ENCODE measurements around the gene HACE1. TPM values are rescaled to one million over a fixed set of nuclear protein-coding genes. Genes with fewer than 3 reads are reported as not detected.

Gene HACE1
- total and polyA plus RNA-seq, 2 donors from 2014 or later, result 6.2 to 12.3 TPM

DNA sequence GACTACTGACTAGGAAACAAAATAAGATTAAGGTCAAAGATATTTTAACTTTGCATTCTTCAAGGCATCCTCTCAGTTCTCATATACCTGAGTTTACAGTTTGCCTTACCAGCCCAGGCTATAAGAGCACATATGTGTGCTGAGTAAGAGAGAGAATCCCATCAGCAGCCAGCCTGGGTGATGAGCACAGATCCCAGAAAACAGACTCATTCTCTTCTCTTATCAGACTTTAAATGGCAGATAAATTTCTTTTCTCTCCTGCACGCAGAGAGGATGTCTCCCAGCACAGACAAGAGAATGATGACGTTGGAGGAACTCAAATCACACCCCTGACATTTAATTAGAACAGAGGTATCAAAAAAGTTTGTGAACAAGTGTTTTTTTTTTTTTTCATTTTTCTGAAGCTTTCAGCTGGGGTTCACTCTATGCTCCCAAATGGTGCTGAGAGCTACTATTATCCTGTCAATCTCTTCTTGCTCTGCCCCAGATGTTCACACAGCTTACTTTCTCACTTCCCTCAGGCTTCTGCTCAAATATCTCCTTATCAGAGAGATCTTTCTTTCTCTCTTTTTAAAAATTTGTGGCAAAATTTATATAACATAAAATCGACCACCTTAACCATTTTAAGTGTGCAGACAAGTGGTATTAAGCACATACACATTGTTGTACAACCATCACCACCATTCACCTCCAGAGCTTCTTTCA, 22.4 kb upstream of the HACE1 start:
- H3K36me3 ChIP-seq (ENCODE audit: control insufficient read depth in 2 of 3, insufficient read depth in 3 of 3, low read length in 3 of 3), result no peaks in the 10 kb centered on the region
- no peak overlapping the region for H3K27ac ChIP-seq (ENCODE audit: low read depth in 2 of 2, low read length in 2 of 2)
- DNase-seq, result no peak
- H3K9me3 ChIP-seq (ENCODE audit: control insufficient read depth in 2 of 3, insufficient read depth in 1 of 3, low read length in 3 of 3), result no peaks in the 10 kb centered on the region
- TF ChIP-seq, protein P1, sequence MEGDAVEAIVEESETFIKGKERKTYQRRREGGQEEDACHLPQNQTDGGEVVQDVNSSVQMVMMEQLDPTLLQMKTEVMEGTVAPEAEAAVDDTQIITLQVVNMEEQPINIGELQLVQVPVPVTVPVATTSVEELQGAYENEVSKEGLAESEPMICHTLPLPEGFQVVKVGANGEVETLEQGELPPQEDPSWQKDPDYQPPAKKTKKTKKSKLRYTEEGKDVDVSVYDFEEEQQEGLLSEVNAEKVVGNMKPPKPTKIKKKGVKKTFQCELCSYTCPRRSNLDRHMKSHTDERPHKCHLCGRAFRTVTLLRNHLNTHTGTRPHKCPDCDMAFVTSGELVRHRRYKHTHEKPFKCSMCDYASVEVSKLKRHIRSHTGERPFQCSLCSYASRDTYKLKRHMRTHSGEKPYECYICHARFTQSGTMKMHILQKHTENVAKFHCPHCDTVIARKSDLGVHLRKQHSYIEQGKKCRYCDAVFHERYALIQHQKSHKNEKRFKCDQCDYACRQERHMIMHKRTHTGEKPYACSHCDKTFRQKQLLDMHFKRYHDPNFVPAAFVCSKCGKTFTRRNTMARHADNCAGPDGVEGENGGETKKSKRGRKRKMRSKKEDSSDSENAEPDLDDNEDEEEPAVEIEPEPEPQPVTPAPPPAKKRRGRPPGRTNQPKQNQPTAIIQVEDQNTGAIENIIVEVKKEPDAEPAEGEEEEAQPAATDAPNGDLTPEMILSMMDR (IDR thresholded peaks at IDR 0.05; ENCODE audit: borderline replicate concordance, extremely low read depth, insufficient read depth), result no peak
- intact Hi-C loops (cut with DNase I), result no loop called here
- H3K27me3 ChIP-seq (ENCODE audit: control insufficient read depth, insufficient read depth, low read length), result no peaks in the 10 kb centered on the region
- FAIRE-seq, result no peak
- H3K9ac ChIP-seq (ENCODE audit: low read length in 3 of 3), result no peak overlapping the region
- no peak overlapping the region for H3K4me3 ChIP-seq (ENCODE audit: low read length in 3 of 3)
- no peaks in the 10 kb centered on the region for H3K4me1 ChIP-seq (ENCODE audit: control insufficient read depth in 2 of 3, insufficient read depth in 2 of 3, low read depth in 1 of 3, low read length in 3 of 3)

DNA sequence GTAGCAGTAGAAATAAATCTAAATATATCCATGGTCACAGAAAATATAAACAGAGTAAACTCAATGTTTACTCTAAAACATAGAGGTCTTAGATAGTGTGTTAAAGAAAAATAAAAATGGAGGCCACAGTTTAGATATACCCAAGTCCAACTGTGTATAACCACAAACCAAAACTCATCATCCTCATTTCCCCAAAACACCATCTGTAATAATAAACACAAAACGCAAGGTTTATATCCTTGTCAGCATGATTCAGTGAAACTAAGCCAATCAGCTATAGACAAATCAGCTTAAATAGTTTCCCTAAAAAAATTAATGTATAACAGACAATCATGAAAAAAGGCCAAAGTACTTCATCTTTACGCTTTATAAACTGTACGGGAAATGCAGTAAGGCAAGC, 2.7 kb upstream of the HACE1 start:
- no peaks in the 10 kb centered on the region for H3K4me1 ChIP-seq (ENCODE audit: control insufficient read depth in 2 of 3, insufficient read depth in 2 of 3, low read depth in 1 of 3, low read length in 3 of 3)
- TF ChIP-seq, protein P1 (IDR thresholded peaks at IDR 0.05; ENCODE audit: borderline replicate concordance, extremely low read depth, insufficient read depth), result no peak
- H3K36me3 ChIP-seq (ENCODE audit: control insufficient read depth in 2 of 3, insufficient read depth in 3 of 3, low read length in 3 of 3), result no peaks in the 10 kb centered on the region
- H3K27me3 ChIP-seq (ENCODE audit: control insufficient read depth, insufficient read depth, low read length), result no peaks in the 10 kb centered on the region
- H3K4me3 ChIP-seq (ENCODE audit: low read length in 3 of 3), result no peak overlapping the region
- no peaks in the 10 kb centered on the region for H3K9me3 ChIP-seq (ENCODE audit: control insufficient read depth in 2 of 3, insufficient read depth in 1 of 3, low read length in 3 of 3)
- no peak for DNase-seq
- no peak overlapping the region for H3K9ac ChIP-seq (ENCODE audit: low read length in 3 of 3)
- FAIRE-seq, result no peak
- intact Hi-C loops (cut with DNase I), result no loop called here
- H3K27ac ChIP-seq (ENCODE audit: low read depth in 2 of 2, low read length in 2 of 2), result no peak overlapping the region

DNA sequence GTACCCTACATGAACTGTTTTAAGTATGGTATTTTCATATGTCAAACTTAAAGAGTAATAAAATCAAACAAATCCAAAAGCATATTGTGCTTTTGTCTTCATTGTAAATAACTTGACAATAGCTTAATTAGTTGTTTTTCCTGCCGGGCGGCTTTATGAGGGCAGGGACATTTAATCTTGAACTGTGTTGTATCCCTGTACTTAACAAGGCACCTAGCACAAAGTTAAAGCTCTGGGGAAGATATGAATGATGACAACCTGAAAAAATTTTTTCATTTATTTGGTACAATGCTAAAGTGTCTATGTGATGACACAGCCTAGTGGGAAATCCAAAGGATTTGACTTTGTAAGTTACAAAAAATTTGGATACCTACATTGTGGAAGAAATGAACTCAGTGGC, 502 bp upstream of the HACE1 start:
- H3K4me1 ChIP-seq (ENCODE audit: control insufficient read depth in 2 of 3, insufficient read depth in 2 of 3, low read depth in 1 of 3, low read length in 3 of 3), result no peaks in the 10 kb centered on the region
- TF ChIP-seq, protein P1 (IDR thresholded peaks at IDR 0.05; ENCODE audit: borderline replicate concordance, extremely low read depth, insufficient read depth), result no peak
- FAIRE-seq (no peak), DNase-seq (peak in 1 of 5 donors; percentile 36)
- H3K36me3 ChIP-seq (ENCODE audit: control insufficient read depth in 2 of 3, insufficient read depth in 3 of 3, low read length in 3 of 3), result no peaks in the 10 kb centered on the region
- H3K4me3 ChIP-seq (ENCODE audit: low read length in 3 of 3), result peak overlapping the region; percentile 75 to 83 (median 76)
- no peaks in the 10 kb centered on the region for H3K27me3 ChIP-seq (ENCODE audit: control insufficient read depth, insufficient read depth, low read length)
- H3K9me3 ChIP-seq (ENCODE audit: control insufficient read depth in 2 of 3, insufficient read depth in 1 of 3, low read length in 3 of 3), result no peaks in the 10 kb centered on the region
- H3K27ac ChIP-seq (ENCODE audit: low read depth in 2 of 2, low read length in 2 of 2), result no peak overlapping the region
- intact Hi-C loops (cut with DNase I), result no loop called here
- peak overlapping the region in 2 of 3 donors; percentile 20 to 69 for H3K9ac ChIP-seq (ENCODE audit: low read length in 3 of 3)
